RKO (cell line): ENCODE results near the gene DYRK1B.

Experiments
- DNase-seq: peaks from one replicate; pipeline ENCODE4 v3.0.0-alpha.2; 2016; ENCODE audit warnings: low spot score

The DYRK1B gene

GRCh38 chr19:39858541-39858940, 24.6 kb upstream of the DYRK1B start:
- DNase-seq, result no peak

- no peak for DNase-seq
Measured at GRCh38 chr19:39852882-39853281, 18.9 kb upstream of the DYRK1B start.

DNA sequence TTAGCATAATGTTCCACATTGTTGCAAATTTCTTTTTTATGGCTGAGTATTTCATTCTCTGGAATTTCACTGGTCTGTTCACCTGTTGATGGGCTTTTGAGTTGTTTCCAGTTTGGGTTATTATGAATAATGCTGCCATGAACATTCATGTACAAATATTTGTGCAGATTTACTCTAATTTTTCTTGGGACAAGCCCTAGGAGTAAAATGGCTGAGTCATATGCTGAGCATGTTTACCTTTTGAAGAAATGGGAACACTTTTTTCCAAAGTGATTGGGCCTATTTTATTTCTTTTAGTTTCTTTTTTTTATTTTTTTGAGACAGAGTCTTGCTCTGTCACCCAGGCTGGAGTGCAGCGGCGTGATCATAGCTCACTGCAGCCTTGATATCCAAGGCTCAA, 16.9 kb upstream of the DYRK1B start:
- DNase-seq, result no peak

GRCh38 chr19:39848392-39848791, 14.4 kb upstream of the DYRK1B start:
- no peak for DNase-seq

- no peak for DNase-seq
Measured at GRCh38 chr19:39847525-39847924, 13.6 kb upstream of the DYRK1B start.

GRCh38 chr19:39846678-39847486, 12.9 kb upstream of the DYRK1B start:
- DNase-seq, result no peak

DNA sequence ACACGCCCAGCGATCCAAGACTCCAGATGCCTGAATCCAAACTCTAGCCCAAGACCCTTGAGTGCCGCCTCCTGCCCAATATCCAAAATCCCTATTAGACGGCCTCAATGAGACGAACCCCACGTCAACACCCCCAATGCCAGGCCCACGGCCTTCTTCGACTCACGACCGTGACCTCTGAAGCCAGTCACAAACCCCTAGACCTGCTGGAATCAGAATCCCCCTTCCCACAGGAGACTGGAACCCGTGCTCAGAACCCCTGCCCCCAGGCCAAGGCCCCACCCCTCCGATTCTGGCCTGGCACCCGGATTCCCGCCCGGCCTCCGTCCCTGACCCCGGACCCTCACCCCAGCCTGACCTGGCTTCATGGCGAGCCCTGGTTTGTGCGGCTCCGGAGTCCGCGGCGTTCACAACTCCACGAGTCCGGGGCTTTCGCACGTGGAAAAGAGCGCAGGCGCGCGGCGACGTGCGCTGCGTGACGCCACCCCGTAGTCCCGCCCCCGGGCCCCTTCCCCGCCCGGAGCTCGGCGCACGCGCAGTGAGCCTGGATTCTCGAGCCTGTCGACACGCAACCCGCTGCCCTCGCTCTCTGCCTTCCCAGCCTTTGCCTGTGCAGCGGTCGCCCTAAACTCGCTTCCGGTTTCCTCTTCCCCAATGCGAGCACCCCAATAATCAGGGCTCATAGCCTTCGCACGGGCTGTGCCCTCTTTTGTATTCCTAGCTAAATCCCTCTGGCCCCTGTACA, 12.1 kb upstream of the DYRK1B start, which contains the start of gene FBL:
Gene FBL (minus strand): TSS at position 447 of the 745 bp plus-strand sequence. CDS start 79 bp downstream, at position 368.
- DNase-seq, result peak; percentile 93

DNA sequence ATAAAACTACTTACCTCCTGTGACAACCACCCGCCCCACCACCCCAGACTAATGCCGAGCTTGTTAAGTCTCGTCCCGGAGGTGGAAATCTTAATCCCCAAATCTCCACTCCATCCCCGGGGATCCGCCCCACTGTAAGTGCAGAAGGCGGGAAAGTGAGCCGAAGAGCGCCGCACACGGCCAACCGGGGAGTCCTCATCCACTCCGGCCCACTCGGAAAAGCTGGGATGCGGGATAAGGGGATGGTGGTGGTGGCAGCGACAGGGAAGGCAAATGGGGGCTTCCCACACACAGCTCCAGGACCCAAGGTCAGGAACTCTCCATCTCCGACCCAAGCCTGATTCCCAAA, 11.6 kb upstream of the DYRK1B start:
- peak; percentile 40 for DNase-seq

- peak; percentile 76 for DNase-seq
Measured at GRCh38 chr19:39845172-39845571, 11.2 kb upstream of the DYRK1B start.

DNA sequence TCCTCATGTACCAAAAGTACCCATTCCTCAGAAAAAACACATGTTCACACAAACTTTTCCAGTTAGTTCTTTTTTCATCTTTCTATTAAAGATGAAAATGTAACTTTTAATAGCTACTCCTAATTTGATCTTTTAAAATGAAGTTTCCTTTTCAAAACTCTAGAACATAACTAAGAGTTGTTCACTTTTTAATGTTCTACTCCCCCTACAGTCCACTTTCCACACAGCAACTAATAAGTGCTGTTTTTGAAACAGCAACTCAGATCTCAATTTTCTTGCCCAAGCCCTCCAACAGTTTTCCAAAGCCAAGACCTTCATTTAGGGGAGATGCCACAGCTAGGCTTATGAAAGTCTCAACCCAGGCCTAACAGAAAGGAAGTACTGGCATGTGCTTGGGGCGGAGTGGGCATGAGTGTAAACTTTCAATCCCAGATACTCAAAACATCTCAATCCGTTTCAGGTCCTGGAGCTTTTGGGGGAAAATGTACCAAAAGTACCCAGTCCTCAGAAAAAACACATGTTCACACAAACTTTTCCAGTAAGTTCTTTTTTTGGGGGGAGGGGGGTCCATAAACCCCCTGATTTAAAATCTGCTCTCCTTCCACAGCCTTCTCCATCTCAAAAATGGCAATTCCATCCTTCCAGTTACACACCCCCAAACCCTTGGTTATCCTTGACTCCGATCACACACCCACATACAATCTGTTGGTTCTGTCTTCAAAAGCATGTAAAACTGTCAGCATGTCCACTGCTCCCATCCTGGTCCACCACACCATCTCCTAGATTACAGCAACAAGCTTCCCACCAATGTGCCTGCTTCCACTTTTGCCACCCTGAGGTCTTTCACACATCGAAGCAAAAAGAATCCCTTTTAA, 10.2 kb upstream of the DYRK1B start:
- peak; percentile 70 for DNase-seq

- no peak for DNase-seq
Measured at GRCh38 chr19:39842693-39843435, 8.9 kb upstream of the DYRK1B start.

DNA sequence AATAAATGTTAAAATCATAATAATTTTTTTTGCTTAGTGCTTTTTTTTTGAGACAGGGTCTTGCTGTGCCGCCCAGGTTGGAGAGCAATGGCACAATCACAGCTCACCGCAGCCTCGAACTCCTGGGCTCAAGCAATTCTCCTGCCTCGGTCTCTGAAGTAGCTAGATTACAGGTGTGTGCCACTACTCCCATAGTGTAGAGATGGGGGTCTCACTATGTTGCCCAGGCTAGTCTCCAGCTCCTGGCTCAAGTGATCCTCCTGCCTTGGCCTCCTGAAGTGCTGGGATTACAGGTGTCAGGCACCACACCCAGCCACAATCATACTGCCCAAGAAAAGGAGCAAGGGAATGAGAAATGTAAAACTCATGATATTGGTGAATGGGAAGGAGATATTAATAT, 7.1 kb upstream of the DYRK1B start:
- DNase-seq, result no peak

- no peak for DNase-seq
Measured at GRCh38 chr19:39840492-39840891, 6.5 kb upstream of the DYRK1B start.

DNA sequence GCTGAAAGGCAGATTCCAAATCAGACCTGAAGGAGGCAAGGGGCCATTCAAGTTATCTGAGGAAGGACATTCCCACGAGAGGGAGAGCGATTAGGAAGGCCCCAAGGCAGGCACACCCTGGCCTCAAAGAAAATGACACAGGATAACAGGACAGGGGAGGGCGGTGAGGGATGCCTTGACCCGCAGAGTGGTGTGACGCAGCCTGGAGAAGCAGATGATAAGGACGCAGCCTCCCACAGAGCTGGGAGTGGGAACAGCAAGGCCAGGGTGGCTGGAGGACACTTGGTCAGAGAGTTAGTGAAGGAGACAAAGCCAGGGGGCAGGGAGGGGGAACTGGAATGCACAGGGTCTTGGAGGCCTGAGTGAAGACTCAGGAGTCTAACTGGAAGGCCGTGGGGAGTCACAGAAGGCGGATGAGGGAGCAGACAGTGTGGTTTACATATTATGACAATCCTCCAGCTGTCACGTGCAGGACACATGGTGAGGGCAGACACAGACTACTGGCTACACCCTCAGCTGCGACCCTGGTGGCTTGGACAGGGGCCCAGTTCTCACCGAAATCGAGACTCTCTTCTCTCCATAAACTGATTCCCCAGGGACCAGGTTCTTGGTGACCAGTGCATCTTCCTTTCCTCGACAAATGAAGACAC, 5.8 kb upstream of the DYRK1B start:
- DNase-seq, result no peak

DNA sequence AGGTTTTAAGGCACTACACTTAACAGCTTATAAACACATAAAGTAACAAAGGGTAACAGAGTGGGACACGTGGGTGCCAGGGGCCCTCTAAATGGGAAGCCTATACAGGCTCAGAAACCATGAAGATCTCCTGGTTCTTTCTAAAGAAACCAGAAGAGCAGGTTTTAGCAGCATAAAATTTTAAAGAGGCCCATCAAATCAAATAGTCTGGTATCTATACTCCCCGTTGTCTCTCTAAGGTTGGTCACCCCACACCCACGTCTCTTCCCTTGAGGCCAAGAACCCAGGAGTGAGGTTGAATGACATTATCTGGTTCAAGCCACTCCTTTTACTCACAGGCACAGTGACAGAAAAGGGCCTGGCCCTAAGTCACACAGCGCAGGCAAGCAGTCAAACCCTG, 4.6 kb upstream of the DYRK1B start:
- DNase-seq, result no peak

DNA sequence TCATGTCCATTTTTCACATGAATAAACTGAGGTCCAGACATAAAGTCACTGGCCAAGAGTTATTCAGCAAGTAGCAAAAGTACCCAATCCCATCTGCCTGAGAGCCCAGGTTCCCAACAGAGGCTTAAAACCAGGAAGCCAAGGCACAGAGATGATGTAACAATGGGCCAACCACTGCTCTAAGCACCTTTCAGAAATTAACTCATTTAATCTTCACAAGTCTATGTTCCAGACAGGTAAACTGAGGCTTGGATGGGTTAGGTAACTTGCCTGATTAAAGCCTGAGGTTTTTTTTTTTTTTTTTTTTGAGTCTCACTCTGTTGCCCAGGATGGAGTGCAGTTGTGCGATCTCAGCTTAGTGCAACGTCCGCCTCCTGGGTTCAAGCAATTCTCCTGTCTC, 4.0 kb upstream of the DYRK1B start:
- DNase-seq, result no peak

- DNase-seq, result no peak
Measured at GRCh38 chr19:39834287-39834841, 402 bp upstream of the DYRK1B start.

DNA sequence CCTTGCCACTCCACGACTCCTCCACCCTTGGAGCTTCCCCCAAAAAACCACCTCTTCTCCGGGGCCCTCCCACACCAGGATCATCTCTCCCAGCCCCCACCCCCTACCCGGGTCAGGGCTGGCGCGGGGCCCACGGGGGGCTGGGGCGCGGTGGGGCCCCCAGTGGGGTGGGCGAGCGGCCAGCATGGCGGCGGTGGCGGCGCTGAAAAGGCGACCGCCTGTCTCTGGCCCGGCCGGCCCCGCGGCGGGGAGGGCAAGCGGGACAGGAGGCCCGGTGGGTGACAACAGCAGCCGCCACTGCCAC, 850 bp downstream of the DYRK1B start:
- no peak for DNase-seq

DNA sequence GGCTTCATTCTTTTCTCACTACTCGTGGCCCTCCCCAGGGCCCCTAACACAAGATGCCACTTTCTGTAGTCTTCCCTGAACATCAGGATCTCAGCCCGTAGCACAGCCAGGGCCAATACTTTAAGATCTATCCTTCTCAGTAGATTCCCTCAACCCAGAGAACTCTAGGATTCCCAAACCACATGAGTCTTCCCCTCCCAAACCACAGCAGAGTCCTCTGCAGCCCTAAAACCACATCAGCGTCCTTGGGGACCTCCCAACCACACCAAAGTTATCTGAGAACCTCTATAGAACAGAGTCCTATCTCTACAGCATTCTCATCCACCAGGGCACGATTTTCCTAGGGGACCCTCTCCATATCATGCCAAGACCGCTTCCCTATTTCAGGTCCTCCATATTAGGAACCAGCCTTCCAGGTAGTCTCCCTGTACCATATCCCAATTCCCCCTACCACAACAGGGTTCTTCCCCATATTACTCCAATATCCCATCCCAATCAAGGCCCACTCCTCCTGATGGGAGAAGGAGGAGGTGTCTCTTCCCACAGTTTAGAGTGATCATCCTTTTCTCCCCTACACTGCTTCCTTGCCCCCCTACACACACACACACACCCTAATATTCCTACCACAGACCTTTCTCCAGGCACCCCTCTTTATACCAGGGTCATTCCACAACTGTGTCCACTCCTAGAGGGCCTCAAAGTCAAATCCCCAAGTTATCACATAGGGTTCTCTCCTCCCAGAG, 1.4 kb downstream of the DYRK1B start:
- DNase-seq, result no peak

DNA sequence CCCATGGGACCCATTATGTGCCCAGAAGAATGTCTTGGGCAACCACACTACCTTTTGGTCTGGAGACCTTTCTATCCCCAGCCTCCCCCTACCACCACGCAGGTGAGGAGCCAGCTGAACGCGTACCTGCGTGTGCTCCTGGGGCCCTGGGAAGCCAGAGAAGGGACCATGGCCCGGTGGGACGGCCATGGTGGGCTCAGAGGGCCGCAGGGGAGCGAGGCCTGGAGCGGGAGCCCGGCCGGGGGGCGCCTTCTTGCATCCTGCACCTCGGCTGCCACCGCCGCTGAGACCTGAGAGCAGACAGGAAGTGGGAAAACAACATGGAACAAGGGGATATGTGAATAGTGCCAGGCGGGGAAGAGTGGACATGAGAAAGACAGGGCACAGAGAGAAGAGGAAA, 2.3 kb downstream of the DYRK1B start:
- no peak for DNase-seq
